C1 segment of cervical spinal cord (tissue), 14 donors: ENCODE data around the gene ZBTB5.

Source experiments
- DNase-seq, 14 donors: peaks; one replicate each; lab custom pipeline; 2025; lab: John Stamatoyannopoulos, UW

The ZBTB5 gene

DNA sequence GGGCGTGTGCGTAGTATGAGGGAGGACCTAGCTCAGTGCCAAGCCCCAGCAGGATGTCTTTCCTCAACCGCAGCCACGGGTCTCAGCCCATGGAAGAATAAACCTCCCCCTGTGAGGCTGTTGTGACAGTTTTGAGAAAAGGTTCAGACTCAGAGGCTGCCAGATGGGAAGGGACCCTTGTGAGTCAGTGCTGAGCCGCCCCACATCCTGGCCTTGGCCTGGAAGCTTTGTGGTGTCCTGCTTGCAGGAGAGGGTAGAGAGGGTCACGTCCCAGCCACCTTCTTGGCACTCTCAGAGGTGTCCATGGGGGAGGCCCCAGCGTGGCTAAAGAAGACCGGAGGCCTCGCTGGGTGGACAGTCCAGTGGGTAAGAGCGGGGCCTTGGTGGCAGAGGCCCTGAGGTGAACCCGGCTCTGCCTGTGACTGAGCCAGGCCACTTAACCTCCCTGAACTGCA lies 39.9 kb downstream of the ZBTB5 start:
- peak in 1 of 14 donors; percentile 22 for DNase-seq

DNA sequence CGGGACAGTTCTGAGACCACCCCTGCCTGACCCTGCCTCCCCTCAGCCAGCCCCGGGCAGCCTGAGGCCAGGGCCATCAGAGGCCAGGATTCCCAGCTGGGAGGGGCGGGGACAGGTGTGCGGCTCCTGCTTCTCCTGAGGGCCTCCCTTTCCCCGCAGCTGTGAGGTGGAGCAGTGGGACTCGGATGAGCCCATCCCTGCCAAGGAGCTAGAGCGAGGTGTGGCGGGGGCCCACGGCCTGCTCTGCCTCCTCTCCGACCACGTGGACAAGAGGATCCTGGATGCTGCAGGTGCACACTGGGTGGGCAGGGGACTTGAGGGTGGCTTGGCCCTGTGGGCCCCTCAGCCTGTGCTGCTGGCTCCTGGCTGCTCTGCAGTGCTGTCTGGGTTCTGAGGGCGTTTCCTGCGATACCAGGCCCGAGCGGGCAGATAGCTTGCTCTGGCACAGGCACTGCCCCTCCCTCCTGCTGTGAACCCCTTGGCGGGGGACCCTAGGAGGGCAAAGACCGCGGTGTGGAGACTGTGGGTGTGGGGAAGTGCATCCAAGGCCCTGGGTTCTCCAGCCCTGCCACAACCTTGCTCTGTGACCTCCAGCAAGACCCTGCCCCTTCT lies 40.5 kb downstream of the ZBTB5 start:
- no peak for DNase-seq

DNA sequence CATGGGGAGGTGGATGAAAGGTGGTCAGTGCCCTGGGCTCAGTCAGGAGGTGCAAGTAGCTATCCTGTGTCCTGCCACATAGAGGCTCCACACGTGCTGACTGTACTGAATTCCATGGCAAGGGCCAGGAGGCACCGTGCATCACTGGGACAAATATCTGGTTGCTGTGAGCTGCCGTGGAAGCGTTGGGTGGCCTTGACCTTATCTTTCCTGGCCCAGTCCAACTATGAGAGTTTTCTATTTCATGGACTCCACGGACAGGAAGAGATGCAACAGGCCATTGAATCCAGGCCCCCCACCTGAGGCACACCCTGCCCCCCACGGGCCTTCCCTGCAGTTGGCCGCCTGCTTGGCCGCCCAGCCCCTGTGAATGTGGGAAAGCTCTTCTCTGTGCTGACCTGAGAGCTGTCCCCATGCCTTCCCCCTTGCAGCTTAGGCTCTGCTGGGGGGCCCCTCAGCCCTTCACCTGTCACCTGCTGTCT lies 41.0 kb downstream of the ZBTB5 start:
- DNase-seq: no peak

DNA sequence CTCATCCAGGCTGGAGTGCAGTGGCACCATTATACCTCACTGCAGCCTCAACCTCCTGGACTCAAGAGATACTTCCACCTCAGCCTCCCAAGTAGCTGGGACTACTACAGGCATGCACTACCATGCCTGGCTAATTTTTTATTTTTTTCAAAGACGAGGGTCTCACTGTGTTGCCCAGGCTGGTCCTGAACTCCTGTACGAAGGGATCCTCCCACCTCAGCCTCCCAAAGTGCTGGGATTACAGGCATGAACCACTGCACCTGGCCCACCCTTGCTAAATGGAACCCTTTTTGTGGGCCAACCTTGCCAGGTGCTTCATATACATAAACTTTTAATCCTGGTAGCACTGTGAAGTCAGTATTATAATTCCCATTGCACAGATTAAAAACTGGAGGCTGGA lies 41.7 kb downstream of the ZBTB5 start:
- no peak for DNase-seq

DNA sequence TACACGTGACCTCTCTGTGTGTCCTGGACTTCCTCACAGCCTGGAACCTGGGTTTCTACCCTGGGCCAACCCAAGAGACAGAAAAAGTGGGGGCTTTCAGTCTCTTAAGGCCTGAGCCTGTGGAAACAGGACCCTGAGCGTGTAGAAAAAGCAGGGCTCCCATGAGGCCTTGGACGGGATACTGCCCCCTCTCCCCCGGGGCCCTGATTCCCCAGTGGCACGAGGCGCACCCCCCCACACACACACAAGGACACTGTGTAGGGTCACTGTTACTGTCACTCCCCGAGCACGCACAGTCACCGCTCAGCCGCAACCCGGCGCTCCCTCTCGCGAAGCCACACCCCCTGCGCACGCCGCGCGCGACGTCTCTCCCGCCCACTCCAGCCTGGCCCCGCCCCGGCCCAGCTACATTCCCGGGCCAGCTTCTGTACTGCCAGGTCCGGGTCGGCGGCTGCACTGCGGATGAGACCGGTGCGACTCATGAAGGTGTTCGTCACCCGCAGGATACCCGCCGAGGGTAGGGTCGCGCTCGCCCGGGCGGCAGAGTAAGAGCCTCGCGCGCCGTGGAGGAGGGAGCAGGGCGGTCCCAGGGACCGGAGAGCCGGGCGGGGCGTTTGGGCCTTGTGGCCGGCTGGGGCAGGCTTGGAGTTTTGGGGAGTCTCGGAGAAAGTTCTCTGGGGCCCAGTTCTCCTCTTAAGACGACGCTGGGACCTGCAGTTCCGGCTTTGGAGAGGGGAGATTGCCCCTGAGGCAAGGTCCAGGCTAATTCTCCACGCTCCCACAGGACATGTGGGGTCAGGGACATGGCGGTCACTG lies 42.8 kb downstream of the ZBTB5 start, which contains the start of gene GRHPR:
GRHPR (plus strand) TSS at position 408 of the 816 bp plus-strand sequence; CDS start at position 463, 55 bp downstream.
- DNase-seq: peak; percentile 42 to 93 (median 86)

DNA sequence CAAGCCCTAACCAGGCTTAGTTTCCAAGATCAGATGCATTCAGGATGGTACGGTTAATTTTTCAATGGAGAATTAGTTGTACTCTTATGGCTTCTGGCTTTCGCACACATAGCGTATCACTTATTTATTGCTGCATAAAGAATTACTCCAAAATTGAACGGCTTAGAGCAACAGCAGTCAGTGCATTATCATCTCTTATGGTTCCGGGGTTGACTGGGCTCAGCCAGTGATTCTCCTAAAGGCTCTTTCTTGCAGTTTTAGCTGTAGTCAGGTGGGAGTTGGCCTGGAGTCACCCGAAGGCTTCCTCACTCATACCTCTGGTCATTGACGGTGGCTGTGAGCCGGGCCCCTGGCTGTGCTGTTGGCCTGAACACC lies 43.3 kb downstream of the ZBTB5 start:
- peak in 3 of 14 donors; percentile 63 to 77 (median 75) for DNase-seq

DNA sequence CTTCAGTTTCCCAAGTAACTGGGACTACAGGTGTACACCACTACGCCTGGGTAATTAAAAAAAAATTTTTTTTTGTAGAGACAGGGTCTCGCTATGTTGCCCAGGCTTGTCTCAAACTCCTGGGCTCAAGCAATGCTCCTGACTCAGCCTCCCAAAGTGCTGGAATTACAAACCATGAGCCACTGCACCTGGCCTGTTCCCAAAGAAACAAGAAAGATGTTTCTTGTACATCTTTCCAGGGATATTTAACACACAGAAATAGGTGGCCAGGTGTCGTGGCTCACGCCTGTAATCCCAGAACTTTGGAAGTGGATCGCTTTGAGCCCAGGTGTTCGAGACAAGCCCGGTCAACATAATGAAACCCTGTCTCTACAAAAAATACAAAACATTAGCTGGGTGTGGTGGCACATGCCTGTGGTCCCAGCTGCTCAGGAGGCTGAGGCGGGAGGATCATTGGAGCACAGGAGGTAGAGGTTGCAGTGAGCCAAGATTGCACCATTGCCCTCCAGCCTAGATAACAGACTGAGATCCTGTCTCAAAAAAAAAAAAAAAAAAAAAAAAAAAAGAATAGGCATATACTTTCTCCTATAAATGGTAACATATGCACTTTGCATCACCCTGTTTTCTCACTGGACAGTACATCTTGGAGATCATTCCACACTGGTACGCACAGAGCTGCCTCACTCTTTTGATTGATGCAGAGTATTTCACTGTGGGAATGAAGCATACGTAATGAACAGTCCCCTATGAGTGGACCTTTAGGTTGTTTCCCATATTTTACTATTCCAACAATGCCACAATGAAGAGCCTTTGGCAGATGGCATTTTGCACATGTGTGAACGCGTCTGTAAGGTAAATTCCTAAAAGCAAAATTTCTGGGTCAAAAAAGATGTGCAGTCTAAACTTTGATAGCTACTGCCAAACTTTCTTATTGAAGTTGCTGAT lies 44.7 kb downstream of the ZBTB5 start:
- DNase-seq: no peak

DNA sequence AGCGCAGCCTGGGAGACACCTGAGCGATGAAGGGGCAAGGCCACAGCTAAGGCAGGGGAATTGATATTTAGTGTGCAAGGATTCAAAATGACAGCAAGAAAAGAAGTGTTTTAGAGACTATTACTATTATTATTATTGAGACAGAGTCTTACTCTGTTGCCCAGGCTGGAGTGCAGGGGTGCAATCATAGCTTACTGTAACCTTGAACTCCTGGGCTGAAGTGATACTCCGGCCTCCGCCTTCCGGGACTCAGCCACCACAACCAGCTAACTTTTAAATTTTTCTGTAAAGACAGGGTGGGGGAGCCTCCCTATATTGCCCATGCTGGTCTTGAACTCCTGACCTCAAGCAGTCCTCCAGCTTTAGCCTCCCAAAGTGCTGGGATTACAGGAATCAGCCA lies 46.0 kb downstream of the ZBTB5 start:
- no peak for DNase-seq

DNA sequence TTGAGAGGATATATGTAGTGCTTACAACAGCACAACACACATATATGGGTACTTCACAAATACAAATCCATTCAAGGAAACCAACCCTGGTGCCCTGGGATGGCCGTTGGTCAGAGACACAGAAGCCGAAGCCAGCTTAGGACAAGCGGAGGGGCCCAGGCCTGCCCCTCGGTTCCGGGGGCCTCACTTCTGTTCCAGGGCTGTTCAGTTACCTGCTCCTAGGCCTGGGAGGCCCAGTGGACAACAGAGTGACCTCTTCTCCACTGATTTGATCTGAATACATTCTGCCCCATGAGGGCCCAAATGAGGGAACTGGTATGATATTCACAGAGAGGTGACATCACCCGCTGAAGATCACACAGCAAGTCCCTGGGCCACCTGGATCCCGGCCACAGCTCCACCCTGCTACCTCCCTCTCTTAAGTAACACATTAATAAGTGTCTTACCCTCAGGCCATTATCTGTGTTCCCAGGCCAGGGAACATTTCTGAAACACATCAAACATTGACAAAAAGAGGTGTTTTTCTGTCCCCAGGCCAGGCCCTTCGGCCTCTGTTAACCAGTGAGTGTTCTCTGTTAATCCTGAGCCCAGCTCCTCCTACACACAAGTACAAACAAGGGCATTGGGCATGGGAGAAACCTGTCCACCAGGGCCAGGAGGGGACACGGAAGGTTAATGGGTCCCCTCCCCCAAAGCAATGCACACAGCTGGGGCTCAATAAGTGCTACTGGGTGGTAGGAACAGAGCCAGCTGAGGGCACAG lies 47.2 kb downstream of the ZBTB5 start:
- DNase-seq: no peak

DNA sequence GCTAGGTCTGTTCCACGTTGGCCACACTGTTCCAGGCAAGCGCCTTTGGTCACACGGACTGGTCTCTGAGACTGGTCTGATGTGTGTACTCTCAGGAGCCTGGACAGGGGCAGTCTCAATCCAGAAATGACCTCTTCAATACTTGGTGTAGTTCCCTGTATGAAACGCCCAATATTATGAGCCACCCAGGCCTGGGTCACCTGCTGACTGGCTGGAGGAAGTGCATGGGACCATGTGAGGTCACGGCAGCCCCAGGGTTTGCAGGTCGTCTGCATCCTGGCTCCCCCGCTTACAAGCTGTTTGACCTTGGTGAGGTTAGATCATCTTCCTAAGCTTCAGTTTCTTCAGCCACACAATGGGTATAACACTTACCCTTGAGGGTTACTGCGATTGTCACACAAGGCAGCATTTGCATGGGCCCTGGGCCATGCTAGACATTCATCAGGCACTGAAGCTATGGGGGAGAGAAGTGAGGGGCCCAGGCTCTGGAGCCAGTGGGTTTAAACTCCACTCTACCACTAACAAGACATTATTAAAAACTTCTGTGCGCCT lies 47.9 kb downstream of the ZBTB5 start:
- DNase-seq: no peak

DNA sequence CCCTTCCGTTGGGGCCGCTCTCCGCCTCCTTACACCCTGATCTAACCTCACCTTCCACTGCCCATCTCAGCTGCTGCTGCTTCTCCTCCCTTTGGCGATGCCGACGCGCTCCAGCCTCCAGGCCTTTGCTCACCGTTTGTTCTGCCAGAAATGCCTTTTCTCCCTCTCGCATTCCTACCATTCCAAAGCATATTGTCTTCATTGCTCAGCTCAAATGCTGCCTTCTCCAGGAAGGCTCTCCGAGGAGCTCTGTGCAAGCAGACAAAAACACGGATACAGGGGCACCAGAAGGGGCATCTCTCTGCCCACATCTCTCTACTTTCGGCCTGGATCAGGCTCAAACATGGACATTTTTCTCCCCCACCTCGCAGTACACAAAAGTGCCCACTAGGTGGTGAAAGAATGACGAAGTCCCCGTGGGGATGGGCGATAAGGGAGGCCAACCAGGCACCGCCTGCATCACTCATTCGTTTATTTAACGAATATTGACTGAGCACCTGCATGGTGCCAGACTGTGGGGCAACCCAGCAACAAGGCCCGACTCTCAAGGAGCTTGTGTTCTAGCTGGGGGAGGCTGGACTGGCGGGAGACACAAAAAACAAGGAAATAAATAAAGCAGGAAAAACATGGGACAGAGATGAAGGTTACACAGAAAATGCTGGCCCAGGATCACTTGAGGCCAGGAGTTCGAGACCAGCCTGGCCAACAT lies 50.1 kb downstream of the ZBTB5 start:
- DNase-seq: peak in 10 of 14 donors; percentile 7 to 64 (median 48)

DNA sequence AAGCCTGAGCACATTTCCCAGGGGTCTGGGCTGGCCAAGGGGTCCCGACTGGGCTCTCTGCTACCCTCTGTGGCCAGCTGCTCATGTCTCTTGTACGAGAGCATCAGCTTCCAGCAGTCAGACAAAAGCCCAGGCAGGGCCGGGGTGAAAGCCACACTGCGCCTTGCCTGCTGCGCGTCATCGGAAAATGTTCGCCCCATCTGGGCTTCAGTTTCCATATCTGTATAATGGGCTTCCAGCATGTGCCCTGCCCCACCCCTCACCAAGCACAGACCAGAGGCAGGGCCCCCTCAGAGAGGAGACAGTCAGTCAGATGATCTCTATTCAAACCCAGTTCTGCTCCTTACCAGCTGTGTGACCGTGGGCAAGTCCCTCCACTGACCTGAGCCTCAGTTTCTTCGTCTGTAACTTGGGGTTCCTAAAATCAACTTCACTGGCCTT lies 50.7 kb downstream of the ZBTB5 start:
- DNase-seq: no peak

DNA sequence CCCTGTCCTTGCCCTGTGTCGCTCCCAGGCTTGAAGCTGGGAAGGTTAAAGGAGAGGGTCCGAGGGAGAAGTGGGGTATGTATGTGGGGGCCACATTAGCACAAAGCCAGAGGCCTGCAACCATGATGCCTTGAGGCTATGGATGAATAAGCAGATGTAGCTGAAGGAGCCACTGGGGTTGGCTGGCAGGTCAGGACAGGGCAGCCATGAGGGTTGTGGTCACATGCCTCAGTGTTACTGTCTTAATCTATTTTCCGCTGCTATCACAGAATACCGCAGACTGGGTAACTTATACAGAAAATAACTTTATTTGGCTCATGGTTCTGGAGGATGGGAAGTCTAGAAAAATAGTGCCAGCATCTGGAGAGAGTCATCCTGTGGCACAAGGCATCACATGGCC lies 51.9 kb downstream of the ZBTB5 start:
- no peak for DNase-seq

DNA sequence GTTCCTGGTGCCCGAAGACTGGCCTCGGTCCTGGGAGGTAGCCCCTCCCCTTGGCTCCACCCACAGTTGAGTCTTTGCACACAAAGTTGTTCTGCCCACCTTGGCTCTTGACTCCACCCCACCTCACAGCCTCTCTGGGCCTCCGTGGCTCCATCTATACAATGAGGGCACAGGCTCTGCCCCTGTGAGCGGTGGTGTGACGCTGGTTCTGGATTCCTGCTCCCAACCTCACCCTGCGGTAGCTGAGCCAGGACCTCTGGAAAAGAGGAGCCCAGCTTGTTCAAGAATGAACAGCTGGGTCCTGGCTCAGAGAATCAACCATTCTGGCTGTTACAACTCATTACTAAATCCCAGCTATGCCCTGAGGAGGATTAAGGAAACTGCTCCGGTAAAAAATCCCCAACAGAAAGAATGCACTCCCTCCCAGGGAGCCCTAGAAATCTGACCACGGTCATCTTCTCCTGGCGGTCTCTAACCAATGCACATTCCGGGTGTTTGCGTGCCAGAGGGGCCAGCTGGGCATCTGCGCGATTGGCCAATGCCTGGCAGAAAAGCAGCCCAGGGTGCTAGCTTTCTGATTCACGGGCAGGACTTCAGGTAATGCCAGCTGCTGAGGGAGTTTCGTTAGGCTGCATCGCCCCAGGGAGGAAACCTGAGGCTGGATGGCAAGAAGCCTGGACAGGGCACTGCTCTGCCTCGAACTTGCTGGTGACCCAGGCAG lies 52.7 kb downstream of the ZBTB5 start:
- no peak for DNase-seq

DNA sequence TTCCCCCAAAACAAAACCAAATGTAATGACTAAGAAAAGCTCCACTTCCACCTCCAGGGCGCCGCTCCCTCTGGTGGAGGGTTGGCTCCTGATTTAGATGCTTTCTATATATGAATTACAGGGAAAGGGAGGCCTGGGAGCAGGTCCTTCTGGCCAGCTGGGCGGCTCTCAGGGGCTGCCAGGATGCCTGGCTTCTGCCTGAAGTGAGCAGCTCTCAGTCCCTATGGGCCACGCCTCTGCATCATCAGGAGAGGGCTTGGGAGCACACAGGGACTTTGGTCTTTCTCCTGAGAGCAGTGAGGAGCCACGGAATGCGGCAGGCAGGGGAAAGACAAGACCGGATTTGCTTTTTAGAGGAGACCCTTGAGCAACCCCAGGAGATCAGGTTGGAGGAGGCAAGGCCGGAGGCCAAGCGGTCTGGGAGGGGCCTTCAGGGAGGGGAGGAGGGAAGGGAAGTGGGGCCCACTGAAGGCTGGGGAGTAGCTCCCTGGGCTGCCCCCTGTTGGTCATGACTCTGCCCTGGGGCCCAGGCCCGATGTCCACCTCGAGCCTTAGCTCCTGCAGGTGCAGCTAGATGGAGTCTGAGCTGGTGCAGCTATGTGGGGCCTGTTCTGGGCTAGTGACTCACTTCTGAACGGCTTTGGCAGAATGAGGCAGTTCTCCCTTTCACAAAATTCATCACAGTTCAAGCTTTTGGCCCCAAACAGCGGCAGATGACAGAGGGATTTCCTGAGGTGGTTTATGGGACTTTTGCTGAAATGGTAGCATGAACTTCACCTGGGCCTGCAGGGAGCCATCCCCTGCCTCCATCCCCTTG lies 54.1 kb downstream of the ZBTB5 start:
- no peak for DNase-seq

DNA sequence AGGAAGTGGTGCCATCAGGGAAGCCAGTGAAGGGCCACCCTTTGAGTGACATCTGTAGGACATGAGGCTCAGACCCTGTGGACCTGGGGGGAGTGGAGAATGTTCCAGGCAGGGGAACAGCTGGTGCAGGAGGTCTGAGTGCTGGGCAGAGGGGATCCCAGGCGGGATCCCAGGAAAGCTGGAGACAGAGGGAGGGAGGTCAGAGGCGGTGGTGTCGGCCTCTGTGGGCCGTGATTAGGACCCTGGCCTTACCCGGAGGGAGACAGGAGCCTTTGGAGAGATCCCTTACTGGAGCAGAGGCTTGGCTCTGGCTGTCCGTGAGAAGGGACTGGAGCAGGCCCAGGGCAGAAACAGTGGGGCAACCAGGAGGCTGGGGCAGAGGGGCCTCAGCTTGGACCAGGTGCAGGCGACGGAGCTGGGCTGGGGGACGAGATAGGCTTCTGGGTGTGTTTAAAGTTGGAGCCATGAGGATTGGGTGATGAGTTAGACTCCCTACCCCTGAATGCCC lies 54.8 kb downstream of the ZBTB5 start:
- DNase-seq: no peak

DNA sequence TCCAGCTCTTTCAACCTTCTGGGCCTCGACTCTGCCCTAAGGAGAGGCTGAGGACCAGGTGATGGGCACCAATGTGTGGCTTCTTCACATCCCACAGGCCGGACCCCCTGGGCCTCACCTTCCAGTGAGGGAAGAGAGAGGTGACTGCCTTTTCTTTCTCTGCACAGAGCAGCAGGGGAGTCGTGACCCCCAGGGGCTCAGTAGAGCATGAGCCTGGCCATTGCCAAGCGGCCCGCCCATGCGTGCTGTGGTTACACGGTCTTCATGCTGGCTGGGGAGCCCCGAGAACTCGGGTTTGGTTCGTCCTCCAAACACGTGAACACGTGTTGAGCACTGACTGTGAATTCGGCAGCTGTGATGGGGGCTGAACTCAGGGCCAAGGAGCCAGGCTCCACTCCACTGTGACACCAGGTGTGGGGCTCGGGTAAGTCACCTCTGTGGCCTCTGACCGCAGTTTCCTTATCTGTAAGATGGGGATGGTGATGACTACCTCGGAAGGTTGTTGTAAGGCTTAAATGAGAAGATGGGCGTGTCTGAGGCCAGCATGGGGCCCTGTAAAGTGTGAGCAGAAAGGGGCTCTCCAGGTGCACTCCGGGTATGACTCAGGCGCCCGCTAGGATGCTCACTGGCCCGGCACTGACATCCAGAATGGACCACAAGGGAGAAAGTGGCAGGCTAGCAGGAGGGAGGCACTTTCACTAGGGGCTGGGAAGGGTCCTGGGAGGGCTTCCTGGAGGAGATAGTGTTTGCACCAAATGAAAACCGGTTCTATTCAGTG lies 56.1 kb downstream of the ZBTB5 start:
- DNase-seq: no peak
